ENCODE results near the gene CD37.

CD37 gene

GRCh38 chr19:49383599-49383998 lies 48.4 kb downstream of the CD37 start:
- no peak for DNase-seq

GRCh38 chr19:49387936-49388372 lies 52.7 kb downstream of the CD37 start, which contains the start of gene KASH5:
KASH5 (plus strand) TSS chr19:49388249; CDS start chr19:49390884, 2,635 bp downstream.
- DNase-seq = peak; percentile 58

DNA sequence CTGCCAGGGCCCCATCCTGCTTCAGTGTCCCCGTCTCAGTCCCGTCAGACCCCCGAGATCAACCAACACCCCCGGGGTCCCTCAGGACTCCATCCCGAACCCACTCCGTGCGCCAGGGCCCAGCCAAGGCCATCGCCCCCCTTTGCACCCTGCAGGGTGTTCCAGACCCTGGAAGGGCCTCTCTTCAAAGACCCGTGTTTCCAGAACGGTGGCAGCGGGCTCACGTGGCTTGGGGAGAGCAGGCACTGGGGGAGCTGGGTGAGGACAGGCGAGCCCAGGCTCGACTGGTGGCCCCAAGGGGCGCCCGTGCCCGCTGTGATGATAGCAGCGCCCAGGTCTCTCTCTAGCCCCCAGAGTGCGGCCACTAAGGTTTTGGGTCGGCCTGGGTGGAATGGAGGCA lies 54.2 kb downstream of the CD37 start:
- DNase-seq = no peak
